ENCODE results near the gene DYNLL1.
"Not testable (repeated sequence)": the region's sequence is repeated elsewhere in the genome, so short reads cannot be mapped to it uniquely, and the experiment has no call there.

DYNLL1 gene

DNA sequence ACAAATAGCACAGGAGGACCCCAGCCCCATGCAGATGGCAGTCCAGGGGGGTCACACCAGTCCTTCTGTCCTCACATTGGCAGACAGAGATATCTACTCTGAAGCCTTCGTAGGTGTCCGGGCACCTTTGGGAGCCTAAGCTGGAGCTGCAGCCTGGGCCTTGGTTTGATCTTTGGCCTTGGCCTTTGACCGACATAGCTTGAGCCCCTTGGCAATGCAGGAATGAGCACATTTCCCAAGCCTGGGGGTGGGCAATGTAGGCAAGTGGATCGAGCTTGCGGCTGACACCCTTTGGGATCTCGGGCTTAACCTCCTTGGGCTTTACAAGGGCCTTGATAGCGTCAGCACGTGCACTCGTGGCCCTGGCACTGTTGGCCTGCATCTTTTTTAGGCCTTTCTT is 26.7 kb downstream of the DYNLL1 start:
- H2AFZ ChIP-seq (ENCODE audit: low read depth, low read length): no peak overlapping the region
- peaks cover 3% of the 10 kb centered on the region for H3K79me1 ChIP-seq (replicated peaks; ENCODE audit: low read length, poor library complexity, severe bottlenecking)
- 99% methylated on average over 9 of the region's 9 CpGs for WGBS
- H2BK15ac ChIP-seq (ENCODE audit: low read depth, poor library complexity, severe bottlenecking): no peak overlapping the region
- H3K9me3 ChIP-seq (ENCODE audit: control insufficient read depth, low read length): no peaks in the 10 kb centered on the region
- H3K23ac ChIP-seq (ENCODE audit: low read length in 2 of 2): no peak overlapping the region
- no peak overlapping the region for H3K4ac ChIP-seq (ENCODE audit: low read depth in 1 of 2, low read length in 2 of 2)
- H4K8ac ChIP-seq (ENCODE audit: low read length): no peak overlapping the region
- peaks cover 4 to 12% of the 10 kb centered on the region in 2 experiments for H3K36me3 ChIP-seq (ENCODE audit: control insufficient read depth in 1 of 2, insufficient read depth in 2 of 2, low read depth in 1 of 2, low read length in 2 of 2)
- H3K27me3 ChIP-seq (ENCODE audit: control insufficient read depth in 1 of 2, insufficient read depth in 1 of 2, low read length in 2 of 2): no peaks in the 10 kb centered on the region
- H4K91ac ChIP-seq (ENCODE audit: low read length): no peak overlapping the region
- no peak overlapping the region for H2AK5ac ChIP-seq (ENCODE audit: low read length, severe bottlenecking)
- no peak overlapping the region for H3K27ac ChIP-seq (ENCODE audit: low read length, poor library complexity, severe bottlenecking)
- H3K4me3 ChIP-seq (ENCODE audit: insufficient read depth in 1 of 2, low read depth in 1 of 2, low read length in 2 of 2): no peak overlapping the region
- no peak overlapping the region for H3K9ac ChIP-seq (ENCODE audit: low read length)
- H2BK120ac ChIP-seq (ENCODE audit: low read depth, low read length): no peak overlapping the region
- DNase-seq: no peak
- no peak overlapping the region for H3K18ac ChIP-seq (ENCODE audit: low read depth in 1 of 2, low read length in 2 of 2)
- no peaks in the 10 kb centered on the region for H3K4me1 ChIP-seq (ENCODE audit: control insufficient read depth, insufficient read depth, low read depth, low read length)
- H2BK5ac ChIP-seq (ENCODE audit: low read depth, low read length, poor library complexity, severe bottlenecking): no peak overlapping the region
- no peak overlapping the region for H3K14ac ChIP-seq (ENCODE audit: low read length in 2 of 2)
- no peak overlapping the region for H3K4me2 ChIP-seq (ENCODE audit: low read length, poor library complexity, severe bottlenecking)
- no peak overlapping the region for H2BK12ac ChIP-seq (ENCODE audit: low read length in 2 of 2)

DNA sequence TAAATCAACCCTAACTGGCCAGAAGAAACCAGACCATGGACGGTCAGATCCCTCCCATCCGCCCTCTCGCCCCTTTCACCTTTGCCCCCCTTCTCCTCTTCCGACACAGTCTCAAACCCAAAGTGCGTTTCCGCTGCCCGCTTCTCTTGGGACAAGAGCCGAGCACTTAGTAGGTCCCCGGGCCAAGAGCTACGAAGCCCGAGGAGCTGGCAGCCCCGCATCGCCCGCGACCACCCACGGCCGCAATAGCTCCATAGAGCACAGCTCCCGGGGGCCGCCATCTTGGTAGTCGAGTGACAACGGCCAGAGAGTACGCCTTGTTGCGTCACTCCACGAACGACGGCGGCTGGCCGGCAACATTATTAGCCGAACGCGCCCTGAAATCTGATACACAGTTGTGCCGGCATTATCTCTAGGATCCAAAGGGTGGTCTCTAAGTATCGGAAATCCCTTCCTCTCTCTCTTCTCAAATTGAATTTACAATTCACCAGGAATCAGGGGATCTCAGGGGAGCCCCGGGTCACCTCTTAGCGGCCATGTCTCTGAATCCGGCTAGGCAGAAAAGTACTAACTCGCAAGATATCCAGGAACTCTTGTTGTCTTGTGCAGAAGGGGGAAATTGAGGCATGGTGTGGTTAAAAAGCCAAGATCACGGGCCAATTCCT is 33.1 kb downstream of the DYNLL1 start, which contains the start of gene COQ5:
COQ5 (minus strand) TSS at position 298 of the 665 bp plus-strand sequence; CDS start at position 281, 17 bp downstream.
- peak within 1 kb of the TSS in 1 of 2 experiments; percentile 21 for H2BK12ac ChIP-seq (ENCODE audit: low read length in 2 of 2)
- H3K14ac ChIP-seq (ENCODE audit: low read length in 2 of 2): peak within 1 kb of the TSS in 1 of 2 experiments; percentile 96
- peak within 1 kb of the TSS; percentile 83 for H2BK15ac ChIP-seq (ENCODE audit: low read depth, poor library complexity, severe bottlenecking)
- H4K8ac ChIP-seq (ENCODE audit: low read length): peak within 1 kb of the TSS; percentile 83
- no peak within 1 kb of the TSS for H2AK5ac ChIP-seq (ENCODE audit: low read length, severe bottlenecking)
- peak within 1 kb of the TSS; percentile 90 for H2AFZ ChIP-seq (ENCODE audit: low read depth, low read length)
- H3K36me3 ChIP-seq (ENCODE audit: control insufficient read depth in 1 of 2, insufficient read depth in 2 of 2, low read depth in 1 of 2, low read length in 2 of 2): peaks cover 0 to 3% of the 10 kb centered on the region in 2 experiments
- no peaks in the 10 kb centered on the region for H3K4me1 ChIP-seq (ENCODE audit: control insufficient read depth, insufficient read depth, low read depth, low read length)
- peak within 1 kb of the TSS; percentile 90 to 91 for H3K4me3 ChIP-seq (ENCODE audit: insufficient read depth in 1 of 2, low read depth in 1 of 2, low read length in 2 of 2)
- peak within 1 kb of the TSS; percentile 22 for H2BK120ac ChIP-seq (ENCODE audit: low read depth, low read length)
- peak within 1 kb of the TSS in 1 of 2 experiments; percentile 98 for H3K4ac ChIP-seq (ENCODE audit: low read depth in 1 of 2, low read length in 2 of 2)
- H2BK5ac ChIP-seq (ENCODE audit: low read depth, low read length, poor library complexity, severe bottlenecking): peak within 1 kb of the TSS; percentile 69
- under 1% methylated on average over 38 of the region's 38 CpGs for WGBS
- peak within 1 kb of the TSS; percentile 84 to 94 for H3K18ac ChIP-seq (ENCODE audit: low read depth in 1 of 2, low read length in 2 of 2)
- H4K91ac ChIP-seq (ENCODE audit: low read length): no peak within 1 kb of the TSS
- H3K27me3 ChIP-seq (ENCODE audit: control insufficient read depth in 1 of 2, insufficient read depth in 1 of 2, low read length in 2 of 2): no peaks in the 10 kb centered on the region
- H3K23ac ChIP-seq (ENCODE audit: low read length in 2 of 2): peak within 1 kb of the TSS in 1 of 2 experiments; percentile 40
- peak; percentile 91 for DNase-seq
- H3K27ac ChIP-seq (ENCODE audit: low read length, poor library complexity, severe bottlenecking): peak within 1 kb of the TSS; percentile 84
- H3K79me1 ChIP-seq (replicated peaks; ENCODE audit: low read length, poor library complexity, severe bottlenecking): peaks cover 3% of the 10 kb centered on the region
- no peaks in the 10 kb centered on the region for H3K9me3 ChIP-seq (ENCODE audit: control insufficient read depth, low read length)
- H3K4me2 ChIP-seq (ENCODE audit: low read length, poor library complexity, severe bottlenecking): peak within 1 kb of the TSS; percentile 77
- H3K9ac ChIP-seq (ENCODE audit: low read length): peak within 1 kb of the TSS; percentile 97

DNA sequence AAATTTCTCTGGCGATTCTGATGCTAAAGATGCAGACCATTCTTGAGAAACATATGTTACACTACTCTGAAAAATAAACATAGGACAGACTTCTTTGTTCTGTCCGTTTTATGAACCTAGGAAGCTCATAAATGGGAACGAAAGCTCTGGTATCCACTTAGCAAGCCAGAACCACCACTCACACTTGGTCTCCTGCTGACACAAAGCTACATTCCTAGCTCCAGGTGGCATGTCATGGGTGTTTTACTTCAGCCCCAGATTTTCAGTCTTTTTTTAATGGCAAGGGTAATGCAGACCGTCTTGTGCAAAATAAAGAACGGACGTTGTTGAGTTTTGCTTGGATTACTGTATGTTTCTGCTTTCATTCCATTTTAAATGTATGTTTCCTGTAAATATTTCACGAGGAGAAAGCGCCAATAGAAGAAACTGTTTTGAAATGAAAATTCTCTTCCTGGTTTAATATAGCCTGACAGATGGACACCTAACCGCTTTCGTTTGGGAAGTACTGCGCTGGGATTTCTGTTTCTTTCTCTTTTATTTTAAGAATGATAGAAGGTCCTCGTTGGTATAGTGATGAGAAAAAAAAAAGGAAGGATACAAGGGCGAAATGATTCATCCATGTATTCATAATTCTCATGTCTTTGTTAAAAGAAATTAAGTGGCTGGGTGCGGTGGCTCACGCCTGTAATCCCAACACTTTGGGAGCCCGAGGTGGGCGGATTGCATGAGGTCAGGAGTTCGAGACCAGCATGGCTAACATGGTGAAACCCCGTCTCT is 33.9 kb downstream of the DYNLL1 start:
- Histone ChIP-seq H3K18ac (ENCODE audit: low read depth in 1 of 2, low read length in 2 of 2) (peak overlapping the region in 1 of 2 experiments; percentile 28), H3K27ac (ENCODE audit: low read length, poor library complexity, severe bottlenecking) (peak overlapping the region; percentile 76), H3K23ac (ENCODE audit: low read length in 2 of 2) (no peak overlapping the region), H4K91ac (ENCODE audit: low read length) (no peak overlapping the region), H3K4me1 (ENCODE audit: control insufficient read depth, insufficient read depth, low read depth, low read length) (no peaks in the 10 kb centered on the region), H4K8ac (ENCODE audit: low read length) (peak overlapping the region; percentile 83), H3K14ac (ENCODE audit: low read length in 2 of 2) (no peak overlapping the region), H3K36me3 (ENCODE audit: control insufficient read depth in 1 of 2, insufficient read depth in 2 of 2, low read depth in 1 of 2, low read length in 2 of 2) (peaks cover 0 to 3% of the 10 kb centered on the region in 2 experiments), H2AFZ (ENCODE audit: low read depth, low read length) (no peak overlapping the region), H3K9me3 (ENCODE audit: control insufficient read depth, low read length) (no peaks in the 10 kb centered on the region), H2BK12ac (ENCODE audit: low read length in 2 of 2) (no peak overlapping the region), H2BK120ac (ENCODE audit: low read depth, low read length) (no peak overlapping the region), H3K4me3 (ENCODE audit: insufficient read depth in 1 of 2, low read depth in 1 of 2, low read length in 2 of 2) (peak overlapping the region in 1 of 2 experiments; percentile 90), H2BK5ac (ENCODE audit: low read depth, low read length, poor library complexity, severe bottlenecking) (no peak overlapping the region), H3K9ac (ENCODE audit: low read length) (peak overlapping the region; percentile 97), H3K4ac (ENCODE audit: low read depth in 1 of 2, low read length in 2 of 2) (no peak overlapping the region), H3K79me1 (replicated peaks; ENCODE audit: low read length, poor library complexity, severe bottlenecking) (peaks cover 3% of the 10 kb centered on the region), H3K4me2 (ENCODE audit: low read length, poor library complexity, severe bottlenecking) (peak overlapping the region; percentile 77), H2BK15ac (ENCODE audit: low read depth, poor library complexity, severe bottlenecking) (no peak overlapping the region), H2AK5ac (ENCODE audit: low read length, severe bottlenecking) (no peak overlapping the region), H3K27me3 (ENCODE audit: control insufficient read depth in 1 of 2, insufficient read depth in 1 of 2, low read length in 2 of 2) (no peaks in the 10 kb centered on the region)
- WGBS: 68% methylated on average over 19 of the region's 19 CpGs
- peak; percentile 33 for DNase-seq

DNA sequence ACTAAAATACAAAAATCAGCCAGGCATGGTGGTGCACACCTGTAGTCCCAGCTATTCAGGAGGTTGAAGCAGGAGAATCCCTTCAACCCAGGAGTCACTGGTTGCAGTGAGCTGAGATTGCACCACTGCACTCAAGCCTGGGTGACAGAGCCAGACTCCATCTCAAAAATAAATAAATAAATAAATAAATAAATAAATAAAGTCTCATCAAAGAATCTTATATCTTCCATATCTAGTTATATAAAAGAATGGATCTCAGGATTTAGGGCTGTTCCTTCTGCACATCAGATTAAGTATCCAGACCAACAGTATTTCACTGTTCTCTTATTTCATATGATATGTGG is 34.5 kb downstream of the DYNLL1 start:
- not testable (repeated sequence) for H3K27ac ChIP-seq (ENCODE audit: low read length, poor library complexity, severe bottlenecking); H3K27me3 ChIP-seq (ENCODE audit: control insufficient read depth in 1 of 2, insufficient read depth in 1 of 2, low read length in 2 of 2); H3K9me3 ChIP-seq (ENCODE audit: control insufficient read depth, low read length); H2BK15ac ChIP-seq (ENCODE audit: low read depth, poor library complexity, severe bottlenecking); H2BK5ac ChIP-seq (ENCODE audit: low read depth, low read length, poor library complexity, severe bottlenecking); H2BK120ac ChIP-seq (ENCODE audit: low read depth, low read length); H3K4ac ChIP-seq (ENCODE audit: low read depth in 1 of 2, low read length in 2 of 2); H3K23ac ChIP-seq (ENCODE audit: low read length in 2 of 2); H2BK12ac ChIP-seq (ENCODE audit: low read length in 2 of 2); H3K4me1 ChIP-seq (ENCODE audit: control insufficient read depth, insufficient read depth, low read depth, low read length); H4K91ac ChIP-seq (ENCODE audit: low read length); H4K8ac ChIP-seq (ENCODE audit: low read length); H3K14ac ChIP-seq (ENCODE audit: low read length in 2 of 2); H2AFZ ChIP-seq (ENCODE audit: low read depth, low read length); H3K4me2 ChIP-seq (ENCODE audit: low read length, poor library complexity, severe bottlenecking); H3K18ac ChIP-seq (ENCODE audit: low read depth in 1 of 2, low read length in 2 of 2); H3K79me1 ChIP-seq (replicated peaks; ENCODE audit: low read length, poor library complexity, severe bottlenecking); H3K36me3 ChIP-seq (ENCODE audit: control insufficient read depth in 1 of 2, insufficient read depth in 2 of 2, low read depth in 1 of 2, low read length in 2 of 2); H2AK5ac ChIP-seq (ENCODE audit: low read length, severe bottlenecking); DNase-seq
- Histone ChIP-seq H3K9ac (ENCODE audit: low read length) (peak overlapping the region; percentile 97), H3K4me3 (ENCODE audit: insufficient read depth in 1 of 2, low read depth in 1 of 2, low read length in 2 of 2) (peak overlapping the region in 1 of 2 experiments; percentile 90)
